Myocyte (in vitro differentiated cells): Measurements from ENCODE around the gene TRIM39. TPM values are rescaled to one million over a fixed set of nuclear protein-coding genes. Genes with fewer than 3 reads are reported as not detected.
A peak's percentile ranks its signal among the peaks of the same experiment; 100 is the strongest.
"Not testable (repeated sequence)": the region's sequence is repeated elsewhere in the genome, so short reads cannot be mapped to it uniquely, and the experiment has no call there.

Experiments used
- DNase-seq: peaks from one replicate; pipeline ENCODE4 v3.0.0-alpha.2; 2012; ENCODE audit warnings: low read depth
- polyA plus RNA-seq: library from polyadenylated mRNA; unstranded; fragments of >200 nt; gene quantifications from one replicate; pipeline ENCODE4 v1.2.1, GENCODE V29; 2012; ENCODE audit warnings: missing spikeins
- total RNA-seq: library from RNA; depleted of rRNA; stranded (reverse); fragments of >200 nt; gene quantifications from 2 replicates; pipeline ENCODE4 v1.2.3, GENCODE V29; 2014

The TRIM39 gene
- total RNA-seq, result 11.6 and 12.9 TPM in 2 replicates
- 11.5 TPM for polyA plus RNA-seq

DNA sequence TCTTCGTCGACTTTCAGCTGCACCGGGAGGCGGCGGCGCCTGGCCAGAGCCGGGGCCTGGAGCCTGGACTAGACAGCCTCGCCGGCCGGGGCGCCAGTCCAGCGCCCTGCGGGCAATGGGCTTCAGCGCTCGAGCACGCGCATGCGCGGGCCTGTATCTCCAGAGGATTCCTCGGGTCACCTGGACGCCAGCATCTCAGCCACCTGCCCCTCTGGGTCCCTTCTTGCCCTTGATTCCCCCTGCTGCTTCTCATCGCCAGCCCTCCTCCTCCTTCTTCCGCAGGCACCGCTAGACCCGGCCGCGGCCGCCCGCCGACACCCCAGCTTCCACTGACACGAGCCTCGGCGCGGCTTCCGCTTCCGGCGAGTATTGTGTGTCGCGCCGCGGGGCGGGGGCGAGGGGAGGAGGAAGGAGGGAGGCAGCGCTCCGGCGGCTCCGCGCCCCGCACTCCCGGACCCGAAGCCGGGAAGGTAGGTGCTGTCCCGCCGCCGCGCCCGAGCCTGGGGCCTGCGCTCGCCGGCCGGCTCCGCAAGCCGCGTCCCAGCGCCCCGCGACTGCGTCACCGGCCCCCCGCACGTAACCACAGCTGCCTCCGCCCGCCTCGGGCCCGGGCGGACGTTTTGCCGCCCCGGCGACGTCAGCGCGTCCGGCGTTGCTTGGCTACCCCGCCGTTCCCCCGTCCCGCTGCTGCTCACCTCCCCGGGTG lies at the start of gene TRIM39:
TSS of gene TRIM39 (plus strand) at position 402 of the 706 bp plus-strand sequence. CDS start 2,391 bp downstream, outside the sequence.
- peak; percentile 83 for DNase-seq

DNA sequence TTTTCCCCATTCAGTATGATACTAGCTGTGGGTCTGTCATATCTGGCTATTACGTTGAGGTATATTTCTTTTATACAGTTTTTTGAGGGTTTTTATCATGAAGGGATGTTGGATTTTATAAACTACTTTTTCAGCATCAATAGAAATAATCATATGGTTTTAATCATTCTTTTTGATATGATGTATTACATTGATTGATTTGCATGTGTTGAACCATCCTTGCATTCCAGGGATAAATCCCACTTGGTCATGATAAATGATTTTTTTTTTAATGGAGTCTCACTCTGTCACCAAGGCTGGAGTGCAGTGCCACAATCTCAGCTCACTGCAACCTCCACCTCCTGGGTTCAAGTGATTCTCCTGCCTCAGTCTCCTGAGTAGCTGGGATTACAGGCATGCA lies 45.7 kb upstream of the TRIM39 start:
- DNase-seq, result not testable (repeated sequence)

DNA sequence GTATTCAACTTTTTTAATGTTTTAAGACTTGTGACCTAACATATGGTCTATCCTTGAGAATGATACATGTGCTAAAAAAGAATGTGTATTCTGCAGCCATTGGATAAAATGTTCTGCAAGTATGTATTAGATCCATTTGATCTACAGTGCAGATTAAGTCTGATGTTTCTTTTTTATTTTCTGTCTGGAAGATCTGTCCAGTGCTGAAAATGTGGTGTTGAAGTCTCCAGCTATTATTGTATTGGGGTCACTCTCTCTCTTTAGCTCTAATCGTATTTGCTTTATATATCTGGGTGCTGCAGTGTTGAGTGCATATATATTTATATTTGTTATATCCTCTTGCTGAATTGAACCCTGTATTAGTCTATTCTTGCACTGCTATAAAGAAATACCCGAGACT lies 44.2 kb upstream of the TRIM39 start:
- no peak for DNase-seq

DNA sequence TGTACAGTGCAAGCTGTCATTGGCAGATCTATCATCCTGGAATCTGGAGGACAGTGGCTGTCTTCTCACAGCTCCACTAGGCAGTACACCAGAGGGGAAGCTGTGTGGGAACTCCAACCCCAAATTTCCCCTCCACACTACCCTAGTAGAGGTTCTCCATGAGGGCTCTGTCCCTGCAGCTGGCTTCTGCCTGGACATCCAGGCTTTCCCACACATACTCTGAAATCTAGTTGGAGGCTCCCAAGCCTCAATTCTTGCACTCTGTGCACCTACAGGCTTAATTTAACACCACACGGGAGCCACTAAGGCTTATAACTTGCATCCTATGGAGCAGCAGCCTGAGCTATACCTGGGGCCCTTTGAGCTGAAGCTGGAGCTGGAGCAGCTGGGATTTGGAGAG lies 43.0 kb upstream of the TRIM39 start:
- no peak for DNase-seq

DNA sequence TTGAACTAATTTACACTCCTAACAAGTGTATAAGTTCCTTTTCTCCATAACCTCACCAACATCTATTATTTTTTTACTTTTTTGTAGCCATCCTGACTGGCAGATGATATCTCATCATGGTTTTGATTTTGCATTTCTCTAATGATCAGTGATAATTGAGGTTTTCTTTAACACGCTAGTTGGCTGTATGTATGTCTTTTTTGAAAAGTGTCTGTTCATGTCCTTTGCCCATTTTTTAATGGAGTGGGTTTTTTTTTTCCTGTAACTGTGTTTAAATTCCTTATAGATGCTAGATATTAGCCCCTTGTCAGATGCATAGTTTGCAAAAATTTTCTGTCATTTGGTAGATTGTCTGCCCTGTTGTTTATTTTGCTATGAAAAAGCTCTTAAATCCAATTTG lies 39.6 kb upstream of the TRIM39 start:
- DNase-seq, result no peak

DNA sequence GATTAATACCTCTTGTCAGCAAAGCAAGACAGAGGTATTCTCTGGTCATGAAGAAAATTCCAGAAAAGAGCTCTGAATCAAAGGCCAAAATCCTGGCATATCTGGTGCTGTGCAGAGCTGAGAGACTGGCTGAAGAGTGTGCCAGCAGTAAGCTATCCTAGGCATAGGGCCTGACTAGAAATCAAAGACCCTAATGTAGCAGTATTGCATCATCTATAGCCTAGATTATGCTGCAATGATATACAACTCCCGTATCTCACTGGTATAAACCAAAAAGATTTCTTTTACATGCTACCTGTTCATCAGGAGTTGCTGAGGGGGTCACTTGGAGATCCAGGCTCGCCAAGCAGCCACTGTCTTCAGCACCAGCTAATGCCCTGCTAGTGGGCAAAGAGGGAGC lies 30.9 kb upstream of the TRIM39 start:
- DNase-seq, result no peak

DNA sequence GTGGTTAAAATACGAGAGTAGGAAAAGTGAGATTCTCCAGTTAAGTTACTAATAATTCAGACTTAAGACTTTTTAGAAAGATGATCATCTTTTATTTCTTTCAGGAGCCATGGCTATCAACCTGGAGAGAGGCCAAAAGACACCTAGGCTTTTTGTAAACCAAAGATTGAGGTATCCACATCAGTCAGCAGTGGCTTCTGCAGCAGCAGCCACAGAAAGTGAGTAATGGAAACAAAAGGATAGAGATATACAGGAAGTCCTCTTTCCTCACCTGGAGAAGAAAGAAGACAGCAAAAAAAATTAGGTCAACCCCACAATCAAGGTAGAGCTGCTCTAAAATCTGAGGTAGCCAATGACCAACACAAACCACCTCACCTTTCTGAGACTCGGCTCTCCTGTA lies 22.7 kb upstream of the TRIM39 start:
- no peak for DNase-seq

DNA sequence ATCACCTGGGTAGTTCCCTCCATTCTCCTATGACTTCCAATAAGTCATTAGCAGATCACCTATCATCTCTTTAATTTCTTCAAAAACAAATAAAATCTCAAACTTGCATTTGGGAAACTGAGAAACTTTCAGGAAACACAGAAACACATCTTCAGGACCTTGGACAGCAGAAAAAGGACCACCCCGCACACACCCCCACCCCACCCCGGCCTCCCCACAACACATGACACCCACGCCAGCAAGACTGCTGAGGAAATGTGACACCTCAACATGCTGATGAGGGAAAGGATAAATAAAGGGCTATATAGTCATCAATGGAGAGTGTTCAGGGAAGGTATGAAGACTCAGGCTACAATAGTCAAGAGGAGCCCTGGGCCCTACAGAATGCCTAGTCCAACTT lies 15.6 kb upstream of the TRIM39 start:
- peak; percentile 54 for DNase-seq

DNA sequence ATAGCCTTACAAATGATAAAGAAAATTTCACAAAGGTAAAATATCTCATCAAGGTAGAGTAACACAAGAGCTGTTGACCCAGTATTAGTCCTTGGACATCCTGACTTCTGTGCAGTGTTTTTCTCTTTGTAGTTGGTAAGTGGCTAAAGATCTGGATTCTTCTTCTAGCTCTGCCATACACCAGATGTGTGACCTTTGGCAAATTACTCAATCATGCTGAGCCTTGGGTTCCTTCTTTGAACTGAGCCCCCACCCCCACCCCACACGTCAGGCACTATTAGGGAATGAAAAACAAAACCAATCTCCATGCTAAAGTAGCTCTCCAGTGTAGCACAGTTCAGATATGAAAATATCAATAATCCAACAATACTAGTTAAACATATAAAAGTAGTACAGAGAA lies 15.1 kb upstream of the TRIM39 start:
- DNase-seq, result no peak

DNA sequence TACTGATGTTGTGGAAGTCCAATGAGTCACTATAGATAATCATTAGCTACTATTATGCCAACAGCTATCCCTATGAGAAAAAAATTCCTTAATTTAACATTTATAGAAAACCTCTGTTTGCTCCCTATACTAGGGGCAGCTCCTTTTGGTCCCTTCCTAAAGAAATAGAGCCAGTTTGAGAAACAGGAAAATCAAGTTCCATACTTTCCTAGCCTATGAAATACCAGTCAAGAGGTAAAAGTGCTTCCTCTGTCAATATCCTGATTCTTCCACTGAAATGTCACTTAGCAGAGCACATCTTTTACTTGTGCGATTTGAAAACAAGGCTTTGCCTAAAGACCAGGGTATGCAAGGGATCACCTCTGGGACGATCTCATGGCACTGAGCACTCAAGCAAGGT lies 14.5 kb upstream of the TRIM39 start:
- DNase-seq, result no peak

DNA sequence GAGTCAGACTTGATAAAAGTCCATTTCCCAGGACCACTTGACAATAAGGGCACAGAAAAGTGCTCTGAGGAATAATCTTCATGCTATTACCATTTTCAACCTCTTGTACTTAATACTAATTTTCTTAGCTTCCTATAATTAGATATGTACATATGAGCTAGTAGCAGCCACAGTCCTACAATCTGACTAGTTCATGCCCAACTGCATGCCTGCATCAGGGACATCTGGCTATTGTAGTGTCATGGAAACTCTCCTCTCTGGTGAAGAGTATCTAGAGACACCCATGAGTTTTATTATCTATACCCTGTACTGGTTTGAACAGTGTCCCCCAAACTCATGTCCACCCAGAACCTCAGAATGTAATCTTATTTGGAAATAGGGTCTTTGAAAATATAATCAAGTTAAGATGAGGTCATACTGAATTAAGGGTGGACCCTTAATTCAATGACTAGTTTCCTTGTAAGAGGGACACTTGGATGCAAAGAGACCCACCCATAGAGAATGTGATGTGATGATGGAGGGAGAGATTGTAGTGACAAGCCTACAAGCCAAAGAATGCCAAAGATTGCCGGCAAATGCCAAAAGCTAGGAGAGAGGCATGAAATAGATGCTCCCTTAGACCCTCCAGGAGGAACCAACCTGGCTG lies 13.9 kb upstream of the TRIM39 start:
- DNase-seq, result no peak

DNA sequence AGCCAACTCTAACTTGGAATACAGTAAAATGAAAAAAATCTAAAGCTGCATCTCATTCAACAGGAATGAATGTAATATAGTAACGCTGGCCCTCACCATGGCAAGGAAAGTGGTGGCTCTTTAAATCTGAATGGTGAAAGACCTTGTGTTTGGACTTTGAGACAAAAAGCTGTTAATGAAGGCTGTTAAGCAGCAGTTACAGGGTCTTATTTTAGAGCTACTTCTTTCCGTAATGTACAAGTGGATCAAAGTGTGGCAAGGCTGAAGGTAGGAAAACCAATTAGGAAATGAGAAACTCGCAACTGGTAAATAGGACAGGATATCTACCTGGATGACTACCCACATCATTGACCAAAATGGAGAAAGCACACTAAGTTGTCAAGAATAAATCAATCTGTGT lies 11.6 kb upstream of the TRIM39 start:
- DNase-seq, result no peak

DNA sequence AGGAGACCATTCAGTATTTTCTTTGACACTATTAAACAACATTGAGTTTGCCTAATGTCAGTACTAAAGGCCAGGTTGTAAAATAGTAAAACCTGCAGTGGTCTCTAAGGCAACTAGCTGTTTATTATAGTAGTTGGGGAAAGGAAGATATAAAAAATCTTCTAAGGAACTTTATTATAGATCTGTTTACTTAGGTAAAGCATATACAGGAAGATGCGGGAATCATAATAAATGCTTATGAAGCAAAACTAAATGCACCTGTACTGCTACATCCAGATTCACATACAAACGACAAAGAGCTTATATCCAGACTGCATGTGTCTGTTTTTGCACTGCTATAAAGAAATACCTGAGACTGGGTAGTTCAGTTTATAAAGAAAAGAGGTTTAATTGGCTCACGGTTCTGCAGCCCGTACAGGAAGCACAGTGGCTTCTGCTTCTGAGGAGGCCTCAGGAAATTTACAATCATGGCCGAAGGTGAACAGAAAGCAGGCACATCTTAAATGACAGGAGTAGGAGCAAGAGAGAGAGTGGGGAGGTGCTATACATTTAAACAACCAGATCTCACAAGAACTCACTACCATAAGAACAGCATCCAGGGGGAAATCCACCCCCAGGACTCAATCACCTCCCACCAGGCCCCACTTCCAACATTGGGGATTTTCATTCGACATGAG lies 8.7 kb upstream of the TRIM39 start:
- DNase-seq, result no peak

DNA sequence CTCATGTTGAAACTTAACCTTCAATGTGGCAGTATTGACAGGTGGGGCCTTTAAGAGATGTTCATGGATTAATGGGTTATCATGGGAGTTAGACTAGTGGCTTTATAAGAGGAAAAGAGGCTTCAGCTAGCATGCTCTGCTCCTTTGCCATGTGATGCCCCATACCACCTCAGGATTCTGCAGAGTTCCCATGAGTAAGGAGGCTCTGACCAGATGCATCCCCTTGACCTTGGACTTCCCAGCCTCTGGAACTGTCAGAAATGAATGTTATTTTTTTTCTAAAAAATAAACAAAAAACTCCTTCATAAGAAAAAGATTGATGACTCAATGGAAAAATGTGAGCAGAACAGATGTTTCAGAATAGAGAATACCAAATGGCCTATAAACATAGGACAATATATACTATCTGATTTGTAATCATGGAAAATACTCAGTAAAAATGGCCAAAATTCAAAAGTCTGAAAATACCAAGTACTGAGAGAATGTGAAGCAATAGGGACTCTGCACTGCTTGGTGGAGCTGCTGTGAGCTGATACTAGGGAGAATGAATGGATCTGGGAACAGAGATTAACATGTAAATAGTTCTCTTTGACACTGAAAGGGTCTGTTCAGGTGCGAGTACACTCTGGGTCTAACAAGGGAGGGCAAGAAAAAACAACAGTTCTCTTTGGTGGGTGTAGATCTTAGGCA lies 7.4 kb upstream of the TRIM39 start:
- no peak for DNase-seq

DNA sequence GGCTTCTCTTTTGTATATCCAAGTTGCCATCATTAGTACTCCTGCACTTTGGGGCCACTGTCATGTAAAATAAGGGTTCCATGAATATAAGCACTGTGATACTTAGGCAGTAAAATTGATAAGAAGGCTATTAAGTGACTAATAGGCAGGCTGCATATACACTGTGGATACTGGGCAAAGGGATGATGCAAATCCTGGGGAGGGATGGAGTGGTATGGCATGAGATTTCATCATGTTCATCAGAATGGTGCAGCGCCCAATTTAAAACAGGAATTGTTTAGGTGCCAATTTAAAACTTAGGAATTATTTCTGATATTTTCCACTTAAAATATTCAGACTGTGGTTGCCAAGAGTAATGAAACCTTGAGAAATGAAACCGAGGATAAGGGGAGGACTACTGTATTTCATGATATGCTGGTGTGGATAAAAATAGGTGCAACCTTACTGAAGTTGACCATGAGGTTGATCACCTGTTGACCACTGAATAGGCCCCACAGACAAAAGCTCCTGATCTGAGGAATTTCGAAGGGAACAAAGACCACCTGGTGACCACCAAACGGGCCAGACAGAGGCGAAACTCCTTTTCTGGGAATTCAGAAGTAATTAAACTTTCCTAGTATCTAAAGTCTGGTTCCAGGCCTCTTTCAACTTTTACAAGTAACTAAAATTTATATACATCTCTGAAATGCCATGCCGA lies 4.9 kb upstream of the TRIM39 start:
- no peak for DNase-seq

DNA sequence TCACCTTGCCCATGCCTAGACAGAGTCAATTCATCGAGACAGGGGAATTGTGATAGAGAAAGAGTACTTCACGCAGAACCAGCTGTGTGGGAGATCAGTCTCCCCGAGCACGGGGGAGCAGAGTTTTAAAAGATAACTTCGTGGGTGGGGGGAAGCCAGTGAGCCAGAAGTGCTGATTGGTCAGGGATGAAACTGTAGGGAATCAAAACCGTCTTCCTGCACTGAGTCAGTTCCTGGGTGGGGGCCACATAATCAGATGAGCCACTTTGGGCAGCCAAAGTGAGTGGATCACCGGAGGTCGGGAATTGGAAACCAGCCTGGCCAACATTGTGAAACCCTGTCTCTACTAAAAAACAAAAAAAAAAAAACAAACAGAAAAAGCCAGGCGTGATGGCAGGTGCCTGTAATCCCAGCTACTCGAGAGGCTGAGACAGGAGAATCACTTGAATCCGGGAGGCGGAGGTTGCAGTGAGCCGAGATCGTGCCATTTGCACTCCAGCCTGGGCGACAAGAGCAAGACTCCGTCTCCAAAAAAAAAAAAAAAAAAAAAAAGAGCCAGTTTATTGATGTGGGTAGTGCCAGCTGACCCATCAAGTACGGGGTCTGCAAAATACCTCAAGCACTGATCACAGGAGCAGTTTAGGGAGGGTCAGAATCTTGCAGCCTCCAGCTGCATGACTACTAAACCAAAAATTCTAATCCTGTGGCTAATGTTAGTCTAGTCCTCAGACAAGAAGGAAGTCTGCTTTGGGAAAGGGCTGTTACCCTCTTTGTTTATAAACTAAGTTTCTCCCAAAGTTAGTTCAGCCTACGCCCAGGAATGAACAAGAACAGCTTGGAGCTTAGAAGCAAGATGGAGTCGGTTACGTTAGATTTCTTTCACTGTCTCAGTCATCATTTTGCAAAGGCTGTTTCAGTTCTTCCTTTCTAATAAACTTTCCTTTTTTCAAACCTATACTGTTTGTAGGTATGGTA lies 3.9 kb upstream of the TRIM39 start:
- peak; percentile 52 for DNase-seq

DNA sequence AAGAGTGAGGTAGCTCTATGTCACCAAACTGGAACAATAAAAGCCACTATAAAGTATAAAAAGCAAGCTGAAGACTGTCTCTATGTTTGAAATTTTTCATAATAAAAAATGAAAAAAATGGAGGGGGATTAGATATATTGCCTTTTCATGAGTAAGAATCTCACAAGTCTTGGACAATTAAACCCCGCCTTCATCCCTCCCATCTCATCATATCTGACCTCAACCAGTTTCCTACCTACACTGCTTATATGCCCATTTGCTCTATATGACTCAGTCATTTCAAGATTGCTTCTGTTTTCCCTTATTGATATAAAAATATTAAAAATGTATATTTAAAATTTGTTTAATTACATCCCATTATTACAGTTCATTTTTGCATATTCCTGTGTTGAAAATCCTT lies 2.9 kb upstream of the TRIM39 start:
- DNase-seq, result no peak

DNA sequence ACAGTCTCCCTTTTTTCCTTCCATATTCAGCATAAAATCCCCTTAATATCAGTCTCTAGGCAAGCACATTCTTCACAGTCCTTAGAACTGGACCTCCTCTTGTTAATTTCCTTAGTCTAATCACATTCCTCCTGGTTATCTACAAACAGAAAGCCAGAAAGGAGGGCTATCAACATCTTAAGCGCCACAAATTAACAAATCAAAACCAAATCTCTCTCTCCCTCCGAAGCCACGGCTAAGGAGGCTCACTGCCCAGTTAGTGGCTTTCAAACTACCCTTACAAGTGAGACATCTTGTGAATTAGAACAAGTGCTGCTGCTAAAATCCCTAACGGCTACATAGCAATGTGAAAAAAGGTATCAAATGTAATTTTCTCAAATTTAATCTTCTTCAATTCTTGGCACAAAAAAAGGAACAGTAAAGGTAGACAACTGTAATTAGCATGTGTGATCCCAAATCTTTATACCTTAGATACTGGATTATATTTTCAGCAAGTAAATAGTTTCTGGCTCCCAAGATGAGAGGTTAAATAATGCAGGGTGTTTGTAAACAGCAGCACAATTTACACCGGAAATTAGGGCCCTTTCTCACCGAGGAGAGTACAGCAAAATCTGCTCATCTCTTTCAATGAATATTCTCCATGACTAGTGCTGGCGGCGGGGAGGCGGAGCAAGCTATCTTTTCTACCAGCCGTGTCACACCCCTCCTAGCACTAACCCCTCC lies 1.4 kb upstream of the TRIM39 start:
- DNase-seq, result peak; percentile 57

DNA sequence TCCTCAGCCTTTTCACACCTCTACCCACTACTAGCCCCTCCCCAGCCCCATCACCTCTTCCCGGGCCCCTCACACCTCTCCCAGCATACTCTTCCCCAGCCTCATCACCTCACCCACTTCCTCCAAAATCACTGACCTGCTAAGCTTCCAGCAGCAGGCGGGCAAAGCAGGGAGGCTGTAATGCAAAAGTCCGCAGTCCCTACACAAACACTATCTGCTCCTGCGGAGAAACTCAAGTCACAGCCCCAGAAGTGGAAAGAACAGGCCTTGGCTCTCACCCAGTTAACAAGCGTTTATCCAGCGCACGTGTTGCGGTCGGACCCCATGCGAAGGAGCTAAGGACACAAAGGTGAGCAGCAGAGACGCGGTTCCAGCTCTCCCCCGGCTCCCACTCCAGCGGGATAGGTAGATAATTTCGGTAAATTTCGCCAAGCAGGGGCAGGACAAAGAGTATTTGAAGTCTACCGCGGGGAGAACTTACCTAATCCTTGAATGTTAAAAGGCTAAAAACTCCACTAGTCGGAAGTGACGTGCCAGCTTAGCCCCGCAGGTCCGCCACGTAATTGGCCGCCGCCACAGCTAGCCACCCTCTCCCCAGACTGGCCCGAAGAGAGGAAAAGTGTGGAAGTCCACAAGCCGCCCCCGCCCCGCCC lies 728 bp upstream of the TRIM39 start:
- DNase-seq, result no peak
